Smooth muscle cell (in vitro differentiated cells): ENCODE data around the gene GALNT10. TPM values are rescaled to one million over a fixed set of nuclear protein-coding genes. Genes with fewer than 3 reads are reported as not detected.

Experiments used
- DNase-seq: peaks from one replicate; lab custom pipeline; 2025; ENCODE audit not compliant: unreplicated experiment; lab: John Stamatoyannopoulos, UW
- H2AFZ ChIP-seq: fragments of 200-600 bp; sonication (generic); 2 replicates; pipeline ENCODE4 v1.6.0; 2016; ENCODE audit warnings: antibody characterized with exemption, low read depth, mild to moderate bottlenecking
- H3F3A ChIP-seq: fragments of 200-600 bp; sonication (generic); 2 replicates; pipeline ENCODE4 v1.6.0; 2017; ENCODE audit warnings: antibody characterized with exemption, low read depth
- H3K27ac ChIP-seq: fragments of 200-600 bp; sonication (generic); 2 replicates; pipeline ENCODE4 v1.5.1; 2016; ENCODE audit warnings: low read depth, mild to moderate bottlenecking
- H3K27me3 ChIP-seq: fragments of 200-600 bp; sonication (generic); 2 replicates; pipeline ENCODE4 v1.6.1; 2016; ENCODE audit warnings: low read depth, mild to moderate bottlenecking
- H3K36me3 ChIP-seq: fragments of 200-600 bp; sonication (generic); 2 replicates; pipeline ENCODE4 v1.5.1; 2016; ENCODE audit warnings: low read depth
- H3K4me1 ChIP-seq: fragments of 200-600 bp; sonication (generic); 2 replicates; pipeline ENCODE4 v1.5.1; 2016; ENCODE audit warnings: low read depth
- H3K4me2 ChIP-seq: fragments of 200-600 bp; sonication (generic); 2 replicates; pipeline ENCODE4 v1.6.0; 2016; ENCODE audit warnings: mild to moderate bottlenecking
- H3K4me3 ChIP-seq: fragments of 200-600 bp; sonication (generic); 2 replicates; pipeline ENCODE4 v1.5.1; 2016; ENCODE audit warnings: mild to moderate bottlenecking
- H3K79me2 ChIP-seq: fragments of 200-600 bp; sonication (generic); 2 replicates; pipeline ENCODE4 v1.6.0; 2016; ENCODE audit warnings: low read depth, mild to moderate bottlenecking
- H3K9ac ChIP-seq: fragments of 200-600 bp; sonication (generic); 2 replicates; pipeline ENCODE4 v1.6.0; 2016; ENCODE audit warnings: low read depth
- H3K9me3 ChIP-seq: fragments of 200-600 bp; sonication (generic); replicated peaks from 2 replicates; pipeline ENCODE4 v1.5.1; 2016; ENCODE audit warnings: low read depth
- H4K20me1 ChIP-seq: fragments of 200-600 bp; sonication (generic); 2 replicates; pipeline ENCODE4 v1.6.0; 2016; ENCODE audit warnings: low read depth
- WGBS: methylation state at CpG from one replicate; pipeline ENCODE4 v1.1.7; 2016; ENCODE audit warnings: low lambda C conversion rate; 5-methylcytosine and 5-hydroxymethylcytosine counted together
- polyA plus RNA-seq: library from polyadenylated mRNA; unstranded; fragments of >200 nt; fragmentation: Nextera tagmentation; extraction: Ambion mirVana; gene quantifications from 2 replicates; pipeline ENCODE4 v1.2.1, GENCODE V29; 2016
- total RNA-seq: library from RNA; depleted of rRNA; stranded (reverse); fragments of >200 nt; gene quantifications from 2 replicates; pipeline ENCODE4 v1.2.3, GENCODE V29; 2014
- TF ChIP-seq, protein P1 (sequence below): fragments of 200-600 bp; sonication (generic); IDR thresholded peaks from 2 replicates; pipeline ENCODE4 v1.5.1; 2017; ENCODE audit warnings: borderline replicate concordance, mild to moderate bottlenecking, antibody characterized with exemption; ENCODE audit not compliant: insufficient read depth, poor library complexity, severe bottlenecking

The GALNT10 gene
- total and polyA plus RNA-seq, 2 experiments from 2014 or later: 23.6 to 24.6 TPM

DNA sequence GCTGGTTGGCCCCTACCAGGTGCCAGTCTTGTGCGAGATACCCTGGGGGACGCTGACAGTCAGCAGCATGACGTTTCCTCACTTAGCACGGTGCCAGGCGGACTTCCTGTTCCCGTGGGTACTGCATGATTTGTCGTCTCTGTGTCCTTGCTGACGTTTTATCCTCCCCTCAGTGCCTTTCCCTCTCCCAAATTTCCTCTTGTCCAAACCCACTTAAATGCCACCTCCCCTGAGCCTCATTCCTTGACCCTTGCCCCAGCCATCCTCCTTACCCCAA lies 194.6 kb downstream of the GALNT10 start:
- Histone ChIP-seq H4K20me1 (no peaks in the 10 kb centered on the region), H3K4me1 (no peaks in the 10 kb centered on the region), H3K4me3 (no peak overlapping the region), H3F3A (no peaks in the 10 kb centered on the region), H3K9ac (no peak overlapping the region), H3K4me2 (no peak overlapping the region), H2AFZ (no peak overlapping the region), H3K36me3 (no peaks in the 10 kb centered on the region), H3K9me3 (no peaks in the 10 kb centered on the region), H3K27me3 (no peaks in the 10 kb centered on the region), H3K27ac (no peak overlapping the region), H3K79me2 (no peaks in the 10 kb centered on the region)
- 79% methylated on average over 8 of the region's 8 CpGs for WGBS
- no peak for DNase-seq
- TF ChIP-seq, protein P1, sequence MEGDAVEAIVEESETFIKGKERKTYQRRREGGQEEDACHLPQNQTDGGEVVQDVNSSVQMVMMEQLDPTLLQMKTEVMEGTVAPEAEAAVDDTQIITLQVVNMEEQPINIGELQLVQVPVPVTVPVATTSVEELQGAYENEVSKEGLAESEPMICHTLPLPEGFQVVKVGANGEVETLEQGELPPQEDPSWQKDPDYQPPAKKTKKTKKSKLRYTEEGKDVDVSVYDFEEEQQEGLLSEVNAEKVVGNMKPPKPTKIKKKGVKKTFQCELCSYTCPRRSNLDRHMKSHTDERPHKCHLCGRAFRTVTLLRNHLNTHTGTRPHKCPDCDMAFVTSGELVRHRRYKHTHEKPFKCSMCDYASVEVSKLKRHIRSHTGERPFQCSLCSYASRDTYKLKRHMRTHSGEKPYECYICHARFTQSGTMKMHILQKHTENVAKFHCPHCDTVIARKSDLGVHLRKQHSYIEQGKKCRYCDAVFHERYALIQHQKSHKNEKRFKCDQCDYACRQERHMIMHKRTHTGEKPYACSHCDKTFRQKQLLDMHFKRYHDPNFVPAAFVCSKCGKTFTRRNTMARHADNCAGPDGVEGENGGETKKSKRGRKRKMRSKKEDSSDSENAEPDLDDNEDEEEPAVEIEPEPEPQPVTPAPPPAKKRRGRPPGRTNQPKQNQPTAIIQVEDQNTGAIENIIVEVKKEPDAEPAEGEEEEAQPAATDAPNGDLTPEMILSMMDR: no peak

GRCh38 chr5:154386952-154387629 lies 196.6 kb downstream of the GALNT10 start:
- TF ChIP-seq, protein P1: no peak
- Histone ChIP-seq H3F3A (no peaks in the 10 kb centered on the region), H3K4me3 (no peak overlapping the region), H2AFZ (no peak overlapping the region), H3K9me3 (no peaks in the 10 kb centered on the region), H3K27me3 (no peaks in the 10 kb centered on the region), H4K20me1 (no peaks in the 10 kb centered on the region), H3K4me1 (no peaks in the 10 kb centered on the region), H3K36me3 (no peaks in the 10 kb centered on the region), H3K9ac (no peak overlapping the region), H3K4me2 (no peak overlapping the region), H3K27ac (no peak overlapping the region), H3K79me2 (no peaks in the 10 kb centered on the region)
- 94% methylated on average over 6 of the region's 6 CpGs for WGBS
- no peak for DNase-seq

DNA sequence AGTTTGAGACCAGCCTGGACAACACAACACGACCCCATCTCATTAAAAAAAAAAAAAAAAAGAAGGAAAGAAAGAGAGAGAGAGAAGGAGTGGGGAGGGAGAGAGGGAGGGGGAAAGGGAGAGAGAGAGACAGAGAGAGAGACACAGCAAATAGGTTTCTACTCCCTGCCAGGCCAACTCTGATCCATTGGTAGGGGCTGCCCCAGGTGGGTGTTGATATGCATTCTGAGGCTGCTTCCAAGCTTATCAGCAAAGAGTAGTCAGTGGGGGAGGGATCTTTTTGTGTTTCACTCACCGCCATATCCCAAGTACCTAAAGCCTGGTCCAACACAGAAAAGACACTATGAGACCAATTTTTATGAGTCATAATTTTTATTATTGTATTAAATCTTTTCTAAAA lies 198.3 kb downstream of the GALNT10 start:
- Histone ChIP-seq H3K9ac (no peak overlapping the region), H3K4me2 (no peak overlapping the region), H3K4me3 (no peak overlapping the region), H3K4me1 (no peaks in the 10 kb centered on the region), H3F3A (no peaks in the 10 kb centered on the region), H3K27me3 (no peaks in the 10 kb centered on the region), H3K9me3 (no peaks in the 10 kb centered on the region), H3K27ac (no peak overlapping the region), H4K20me1 (no peaks in the 10 kb centered on the region), H3K36me3 (no peaks in the 10 kb centered on the region), H3K79me2 (no peaks in the 10 kb centered on the region), H2AFZ (no peak overlapping the region)
- DNase-seq: no peak
- 90% methylated on average over 2 of the region's 2 CpGs for WGBS
- TF ChIP-seq, protein P1: no peak

- Histone ChIP-seq H3K9me3 (no peaks in the 10 kb centered on the region), H3K36me3 (no peaks in the 10 kb centered on the region), H3F3A (no peaks in the 10 kb centered on the region), H3K79me2 (no peaks in the 10 kb centered on the region), H4K20me1 (no peaks in the 10 kb centered on the region), H3K9ac (no peak overlapping the region), H3K4me3 (no peak overlapping the region), H3K27ac (peak overlapping the region; percentile 15), H2AFZ (no peak overlapping the region), H3K4me2 (peak overlapping the region; percentile 38), H3K4me1 (no peaks in the 10 kb centered on the region), H3K27me3 (no peaks in the 10 kb centered on the region)
- TF ChIP-seq, protein P1: no peak
- DNase-seq: no peak
- 4% methylated on average over 8 of the region's 8 CpGs for WGBS
These were observed 199.6 kb downstream of the GALNT10 start for GRCh38 chr5:154390096-154390495.
